ENCODE data around the gene TWNK. TPM values are rescaled to one million over a fixed set of nuclear protein-coding genes. Genes with fewer than 3 reads are reported as not detected.

Gene TWNK
- total RNA-seq, 4 donors from 2014 or later: 5.5 to 7.7 (median 6.8) TPM

DNA sequence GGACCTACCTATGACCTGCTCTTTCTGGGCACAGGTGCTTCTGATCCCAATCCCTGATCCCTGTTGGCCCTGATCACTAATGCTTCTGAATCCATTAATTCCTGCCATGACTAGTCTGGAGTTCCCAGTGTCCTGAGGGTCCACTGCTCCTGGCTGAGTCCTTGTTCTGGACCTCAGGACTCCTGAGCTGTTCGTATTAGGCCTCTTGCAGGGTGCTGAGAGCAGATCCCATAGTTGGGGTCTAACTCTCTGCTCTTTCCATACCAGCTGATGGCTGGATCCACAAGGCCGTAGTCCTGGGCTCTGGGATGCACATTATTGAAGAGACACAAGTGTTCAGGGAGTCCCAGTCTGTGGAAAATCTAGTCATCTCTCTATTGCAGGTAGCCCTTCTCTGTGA, 7.0 kb upstream of the TWNK start:
- 100% methylated on average over 1 to 2 of the region's 2 CpGs for WGBS, 2 donors
- H3K36me3 ChIP-seq: peaks cover 13 to 16% of the 10 kb centered on the region in 2 donors
- TF ChIP-seq, protein P1, sequence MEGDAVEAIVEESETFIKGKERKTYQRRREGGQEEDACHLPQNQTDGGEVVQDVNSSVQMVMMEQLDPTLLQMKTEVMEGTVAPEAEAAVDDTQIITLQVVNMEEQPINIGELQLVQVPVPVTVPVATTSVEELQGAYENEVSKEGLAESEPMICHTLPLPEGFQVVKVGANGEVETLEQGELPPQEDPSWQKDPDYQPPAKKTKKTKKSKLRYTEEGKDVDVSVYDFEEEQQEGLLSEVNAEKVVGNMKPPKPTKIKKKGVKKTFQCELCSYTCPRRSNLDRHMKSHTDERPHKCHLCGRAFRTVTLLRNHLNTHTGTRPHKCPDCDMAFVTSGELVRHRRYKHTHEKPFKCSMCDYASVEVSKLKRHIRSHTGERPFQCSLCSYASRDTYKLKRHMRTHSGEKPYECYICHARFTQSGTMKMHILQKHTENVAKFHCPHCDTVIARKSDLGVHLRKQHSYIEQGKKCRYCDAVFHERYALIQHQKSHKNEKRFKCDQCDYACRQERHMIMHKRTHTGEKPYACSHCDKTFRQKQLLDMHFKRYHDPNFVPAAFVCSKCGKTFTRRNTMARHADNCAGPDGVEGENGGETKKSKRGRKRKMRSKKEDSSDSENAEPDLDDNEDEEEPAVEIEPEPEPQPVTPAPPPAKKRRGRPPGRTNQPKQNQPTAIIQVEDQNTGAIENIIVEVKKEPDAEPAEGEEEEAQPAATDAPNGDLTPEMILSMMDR (IDR thresholded peaks at IDR 0.05): no peak
- no peak for TF ChIP-seq POLR2A (IDR thresholded peaks at IDR 0.05)
- H3K27ac ChIP-seq: no peak overlapping the region
- no peak for DNase-seq
- H3K27me3 ChIP-seq: no peaks in the 10 kb centered on the region
- H3K4me1 ChIP-seq: peaks cover 0 to under 1% of the 10 kb centered on the region in 2 donors
- no peaks in the 10 kb centered on the region for H3K9me3 ChIP-seq
- no peak overlapping the region for H3K4me3 ChIP-seq (replicated peaks in 1 of 3)
- intact Hi-C loops (cut with DNase I): no loop called here

- no peak overlapping the region for H3K27ac ChIP-seq
- WGBS, 2 donors: 95 to 98% methylated on average over 6 to 7 of the region's 7 CpGs
- H3K4me3 ChIP-seq (replicated peaks in 1 of 3): no peak overlapping the region
- H3K36me3 ChIP-seq: peaks cover 13 to 16% of the 10 kb centered on the region in 2 donors
- no peak for DNase-seq
- intact Hi-C loops (cut with DNase I): no loop called here
- no peaks in the 10 kb centered on the region for H3K9me3 ChIP-seq
- no peaks in the 10 kb centered on the region for H3K27me3 ChIP-seq
- peaks cover 0 to 4% of the 10 kb centered on the region in 2 donors for H3K4me1 ChIP-seq
- TF ChIP-seq, protein P1 (IDR thresholded peaks at IDR 0.05): no peak
- TF ChIP-seq POLR2A (IDR thresholded peaks at IDR 0.05): no peak
Observed at GRCh38 chr10:100980711-100981110, 6.6 kb upstream of the TWNK start.

GRCh38 chr10:100981178-100981772, 6.1 kb upstream of the TWNK start:
- no peak for DNase-seq
- Histone ChIP-seq H3K36me3 (peaks cover 13 to 16% of the 10 kb centered on the region in 2 donors), H3K27ac (no peak overlapping the region), H3K9me3 (no peaks in the 10 kb centered on the region), H3K4me1 (peaks cover 4 to 10% of the 10 kb centered on the region in 2 donors), H3K27me3 (no peaks in the 10 kb centered on the region), H3K4me3 (replicated peaks in 1 of 3) (no peak overlapping the region)
- 91 to 97% methylated on average over 5 of the region's 5 CpGs for WGBS, 2 donors
- TF ChIP-seq, protein P1 (IDR thresholded peaks at IDR 0.05): no peak
- TF ChIP-seq POLR2A (IDR thresholded peaks at IDR 0.05): no peak
- intact Hi-C loops (cut with DNase I): no loop called here

DNA sequence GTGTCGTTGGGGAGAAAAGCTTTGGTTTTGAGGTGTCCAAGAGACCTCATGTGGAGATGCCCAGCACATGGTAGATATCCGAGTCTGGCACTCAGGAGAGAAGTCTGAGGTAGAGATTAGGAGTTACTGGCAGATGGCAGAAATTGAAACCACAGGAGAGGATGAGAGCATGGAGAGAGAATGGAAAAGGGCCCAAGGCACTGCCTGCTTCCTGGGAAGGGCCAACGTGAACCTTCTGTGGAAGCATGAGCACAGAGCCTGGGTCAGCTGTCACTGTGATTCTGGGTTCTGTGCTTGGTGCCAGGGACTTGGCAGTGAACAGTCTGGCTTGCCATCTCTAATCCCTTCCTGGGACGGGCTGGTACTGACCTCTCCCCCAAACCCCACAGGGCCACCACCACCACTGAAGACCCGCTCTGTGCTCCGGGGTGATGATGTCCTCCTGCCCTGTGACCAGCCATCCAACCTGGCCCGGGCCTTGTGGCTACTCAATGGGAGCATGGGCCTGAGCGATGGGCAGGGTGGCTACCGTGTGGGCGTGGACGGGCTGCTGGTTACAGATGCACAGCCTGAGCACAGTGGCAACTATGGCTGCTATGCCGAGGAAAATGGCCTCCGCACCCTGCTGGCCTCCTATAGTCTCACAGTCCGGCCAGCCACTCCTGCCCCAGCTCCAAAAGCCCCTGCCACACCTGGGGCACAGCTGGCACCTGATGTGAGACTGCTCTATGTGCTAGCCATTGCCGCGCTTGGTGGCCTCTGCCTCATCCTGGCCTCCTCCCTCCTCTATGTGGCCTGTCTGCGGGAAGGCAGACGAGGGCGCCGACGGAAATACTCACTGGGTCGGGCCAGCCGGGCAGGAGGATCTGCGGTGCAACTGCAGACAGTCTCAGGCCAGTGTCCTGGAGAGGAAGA, 4.2 kb upstream of the TWNK start:
- TF ChIP-seq, protein P1 (IDR thresholded peaks at IDR 0.05): no peak
- TF ChIP-seq POLR2A (IDR thresholded peaks at IDR 0.05): no peak
- intact Hi-C loops (cut with DNase I): no loop called here
- Histone ChIP-seq H3K4me3 (replicated peaks in 1 of 3) (no peak overlapping the region), H3K27ac (no peak overlapping the region), H3K36me3 (peaks cover 13 to 16% of the 10 kb centered on the region in 2 donors), H3K27me3 (no peaks in the 10 kb centered on the region), H3K9me3 (no peaks in the 10 kb centered on the region), H3K4me1 (peaks cover 15 to 22% of the 10 kb centered on the region in 2 donors)
- no peak for DNase-seq
- WGBS, 2 donors: 92 to 93% methylated on average over 14 to 24 of the region's 24 CpGs
